HG03571 (cell line): ENCODE measurements around the gene TPSB2.
"Not testable (repeated sequence)": the region's sequence is repeated elsewhere in the genome, so short reads cannot be mapped to it uniquely, and the experiment has no call there.

Experiments used
- ATAC-seq: cut with Tn5 transposase; IDR thresholded peaks from one replicate; pipeline ENCODE4 v1.9.1; 2021; ENCODE audit not compliant: unreplicated experiment

TPSB2 gene

DNA sequence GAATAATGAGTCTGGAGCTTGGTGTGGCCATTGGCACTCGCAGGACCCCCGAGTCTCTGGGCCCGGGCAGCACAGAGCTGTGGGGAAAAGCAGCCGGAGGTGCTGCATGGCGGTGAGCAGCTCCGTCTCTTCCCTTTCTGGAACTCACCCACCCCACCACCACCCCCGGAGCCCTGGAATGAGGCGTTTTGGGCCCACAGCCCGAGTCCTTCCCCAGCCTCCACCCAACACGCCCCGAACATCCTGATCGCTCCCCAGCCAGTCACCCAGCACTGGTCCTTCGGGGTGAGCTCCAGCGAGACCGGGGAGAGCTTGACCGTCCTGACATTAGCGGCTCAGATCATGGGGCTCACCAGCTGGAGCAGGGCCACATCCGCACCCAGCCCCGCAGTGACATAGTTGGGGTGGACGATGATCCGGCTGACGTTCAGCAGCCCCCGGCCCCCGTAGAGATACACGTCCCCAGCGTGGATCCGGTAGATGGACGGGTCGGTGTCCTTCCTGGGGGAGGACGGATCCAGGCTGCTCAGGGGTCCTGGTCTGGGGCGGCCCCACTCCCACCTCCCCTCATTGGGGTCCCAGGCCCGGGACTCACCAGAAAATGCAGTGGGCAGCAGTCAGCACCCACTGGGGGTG, 32.3 kb upstream of the TPSB2 start:
- no peak for ATAC-seq

DNA sequence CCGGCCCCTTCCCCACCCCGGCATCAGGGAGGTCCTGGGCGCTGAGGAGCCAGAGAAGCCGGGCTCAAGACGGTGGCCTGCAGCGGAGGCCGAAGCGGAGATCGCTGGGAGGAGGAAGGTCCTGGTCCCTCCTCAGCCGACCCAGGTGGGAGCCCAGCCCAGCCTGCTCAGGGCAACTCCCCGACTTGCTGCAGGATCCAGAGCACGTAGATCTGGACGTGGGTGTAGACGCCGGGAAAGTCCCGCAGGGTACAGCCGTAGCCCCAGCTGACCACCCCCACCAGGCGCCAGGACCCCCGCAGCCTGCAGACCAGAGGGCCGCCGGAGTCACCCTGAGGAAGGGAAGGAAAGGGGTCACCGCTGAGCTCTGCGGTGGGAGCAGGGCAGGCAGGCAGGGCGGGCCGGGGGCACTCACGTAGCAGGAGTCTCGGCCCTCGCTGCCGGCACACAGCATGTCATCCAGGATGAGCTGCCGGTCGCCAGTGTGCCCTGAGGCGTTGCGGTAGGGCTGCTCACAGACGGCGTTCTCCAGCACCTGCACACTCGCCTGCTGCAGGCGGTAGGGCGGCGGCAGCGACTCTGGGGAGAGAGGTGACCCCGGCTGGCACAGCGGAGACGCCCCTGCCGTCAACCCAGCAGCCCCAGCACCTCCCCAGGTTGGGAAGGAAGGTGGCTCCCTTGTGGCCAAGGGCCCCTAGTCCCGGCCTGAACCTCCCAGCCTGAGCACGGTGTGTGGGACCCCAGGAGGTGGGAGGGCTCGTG, 31.3 kb upstream of the TPSB2 start:
- no peak for ATAC-seq

DNA sequence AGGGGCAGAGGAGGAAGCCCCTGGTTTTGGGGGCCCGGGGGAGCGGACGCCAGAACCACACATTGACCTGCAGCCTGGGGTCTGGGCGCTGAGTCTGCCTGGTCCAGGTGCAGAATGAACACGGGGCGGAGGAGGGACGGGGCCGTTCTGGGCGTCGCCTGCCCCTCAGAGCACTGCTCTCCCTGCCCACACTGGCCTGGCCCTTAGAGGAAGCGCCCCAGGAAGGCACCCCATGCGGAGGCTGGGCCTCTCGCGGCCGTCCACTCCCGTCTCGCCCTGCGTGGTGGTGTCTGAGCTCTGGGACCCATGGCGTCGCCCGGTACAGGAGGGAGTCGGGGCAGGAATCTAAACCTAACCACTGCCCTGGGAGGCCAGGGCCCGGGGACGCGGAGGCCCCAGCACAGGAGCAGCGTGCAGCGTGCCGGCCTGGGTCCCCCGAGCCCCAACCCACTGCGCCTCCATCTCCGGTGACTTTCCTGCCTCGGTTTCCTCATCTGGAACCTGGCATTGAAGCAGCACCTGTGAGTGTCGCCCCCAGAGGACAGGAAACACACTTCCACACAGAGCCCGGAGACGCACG, 30.2 kb upstream of the TPSB2 start:
- ATAC-seq = no peak

DNA sequence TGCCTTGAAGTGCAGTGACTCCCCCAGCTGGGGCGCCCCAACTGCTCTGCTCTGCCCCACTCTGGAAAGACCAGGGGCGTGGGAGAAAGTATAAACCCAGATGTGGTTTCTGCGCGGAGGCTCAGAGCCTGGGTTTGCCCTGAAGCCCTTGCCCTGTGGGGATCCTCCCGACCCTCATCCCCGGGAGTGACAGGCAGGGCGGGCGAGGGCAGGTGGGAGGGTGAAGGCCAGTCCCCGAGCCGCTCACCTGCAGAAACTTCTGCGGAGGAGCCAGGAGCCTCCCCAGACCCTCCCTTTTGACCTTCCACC, 29.7 kb upstream of the TPSB2 start:
- no peak for ATAC-seq

DNA sequence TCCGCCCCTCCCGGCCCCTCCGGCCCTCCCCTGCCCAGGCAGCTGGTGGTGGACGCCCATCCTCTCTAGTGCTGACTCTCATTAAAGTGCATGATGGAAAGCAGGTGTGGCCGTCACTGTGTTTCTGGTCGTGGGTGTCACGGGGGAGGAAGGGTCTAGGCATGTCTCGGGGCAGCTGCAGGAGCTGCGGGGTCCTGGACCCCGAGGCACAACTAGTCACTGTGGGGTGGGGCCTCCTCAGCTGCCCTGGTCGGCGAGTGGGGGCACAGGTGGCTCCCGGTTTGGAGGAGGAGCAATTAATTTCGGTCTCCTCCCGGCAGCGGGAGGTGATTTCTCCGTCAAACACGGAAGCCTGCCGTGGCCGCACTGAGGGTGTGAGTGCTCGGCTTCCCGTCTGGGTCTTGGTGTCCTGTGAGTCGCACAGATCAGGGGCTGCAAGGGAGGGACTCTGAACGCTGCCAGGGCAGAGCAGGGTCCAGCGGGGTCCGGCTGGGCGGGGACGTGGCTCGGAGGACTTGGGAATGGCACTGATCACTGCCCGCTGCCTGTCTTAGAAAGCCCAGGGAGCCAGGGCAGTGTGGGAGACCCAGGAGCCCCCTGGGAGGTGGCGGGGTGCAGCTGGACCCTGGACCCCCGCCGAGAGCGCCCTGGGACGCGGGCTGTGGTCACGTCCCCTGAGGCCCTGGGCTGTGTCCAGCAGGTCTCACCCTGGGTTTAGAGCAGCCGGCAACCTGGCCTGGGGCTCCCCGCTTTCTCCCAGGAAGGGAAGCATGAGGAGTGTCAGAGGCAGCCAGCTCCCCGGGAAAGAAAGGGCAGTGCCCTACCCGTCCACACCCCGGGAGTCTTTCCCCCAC, 29.1 kb upstream of the TPSB2 start:
- no peak for ATAC-seq

DNA sequence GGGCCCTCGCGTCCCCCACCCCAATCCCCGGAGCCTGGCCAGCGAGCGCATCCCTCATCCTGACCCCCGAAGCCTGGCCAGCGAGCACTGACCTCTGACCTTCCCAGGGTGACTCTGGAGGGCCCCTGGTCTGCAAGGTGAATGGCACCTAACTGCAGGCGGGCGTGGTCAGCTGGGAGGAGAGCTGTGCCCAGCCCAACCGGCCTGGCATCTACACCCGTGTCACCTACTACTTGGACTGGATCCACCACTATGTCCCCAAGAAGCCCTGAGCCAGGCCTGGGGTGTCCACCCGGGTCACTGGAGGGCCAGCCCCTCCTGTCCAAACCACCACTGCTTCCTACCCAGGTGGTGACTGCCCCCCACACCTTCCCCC, 28.2 kb upstream of the TPSB2 start:
- no peak for ATAC-seq

DNA sequence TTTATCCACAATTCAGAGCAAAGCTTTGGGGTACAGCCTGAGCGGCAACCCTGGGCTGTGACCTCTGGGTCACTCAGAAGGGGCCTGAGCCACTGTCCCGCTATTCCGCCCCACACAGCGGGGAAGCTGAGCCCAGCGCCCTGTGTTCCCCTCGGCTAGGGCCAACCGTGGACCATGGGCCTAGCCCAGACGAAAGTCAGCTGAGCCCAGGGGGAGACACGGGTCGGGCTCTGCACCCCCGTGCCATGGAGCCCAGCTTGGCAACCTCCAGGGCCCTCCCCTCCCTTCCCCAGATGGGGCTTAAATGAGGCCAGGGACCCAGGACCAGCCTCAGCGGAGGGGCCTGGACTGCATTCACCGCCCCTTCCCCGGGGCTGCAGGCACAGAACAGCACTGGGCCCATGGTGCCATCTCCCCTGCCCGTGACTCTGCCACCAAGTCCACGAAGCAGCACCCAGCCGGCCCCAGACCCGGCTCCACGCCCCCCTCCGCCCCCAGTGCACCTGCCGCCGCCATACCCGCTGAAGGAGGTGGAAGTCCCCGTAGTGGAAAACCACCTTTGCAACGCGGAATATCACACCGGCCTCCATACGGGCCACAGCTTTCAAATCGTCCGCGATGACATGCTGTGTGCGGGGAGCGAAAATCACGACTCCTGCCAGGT, 27.7 kb upstream of the TPSB2 start:
- no peak for ATAC-seq

DNA sequence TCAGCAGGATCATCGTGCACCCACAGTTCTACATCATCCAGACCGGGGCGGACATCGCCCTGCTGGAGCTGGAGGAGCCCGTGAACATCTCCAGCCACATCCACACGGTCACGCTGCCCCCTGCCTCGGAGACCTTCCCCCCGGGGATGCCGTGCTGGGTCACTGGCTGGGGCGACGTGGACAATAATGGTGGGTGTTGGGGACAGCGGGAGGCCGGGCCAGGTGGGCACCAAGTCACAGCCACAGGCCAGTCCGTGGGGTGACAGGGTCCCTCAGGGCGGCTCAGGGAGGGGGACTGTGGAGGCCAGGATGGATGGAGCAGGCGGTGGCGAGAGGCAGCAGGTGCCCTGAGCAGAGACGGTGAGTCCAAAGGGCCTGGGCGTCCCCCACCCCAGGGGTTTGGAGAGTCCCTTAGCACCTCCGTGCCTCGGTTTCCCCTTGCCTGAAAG, 26.9 kb upstream of the TPSB2 start:
- no peak for ATAC-seq

DNA sequence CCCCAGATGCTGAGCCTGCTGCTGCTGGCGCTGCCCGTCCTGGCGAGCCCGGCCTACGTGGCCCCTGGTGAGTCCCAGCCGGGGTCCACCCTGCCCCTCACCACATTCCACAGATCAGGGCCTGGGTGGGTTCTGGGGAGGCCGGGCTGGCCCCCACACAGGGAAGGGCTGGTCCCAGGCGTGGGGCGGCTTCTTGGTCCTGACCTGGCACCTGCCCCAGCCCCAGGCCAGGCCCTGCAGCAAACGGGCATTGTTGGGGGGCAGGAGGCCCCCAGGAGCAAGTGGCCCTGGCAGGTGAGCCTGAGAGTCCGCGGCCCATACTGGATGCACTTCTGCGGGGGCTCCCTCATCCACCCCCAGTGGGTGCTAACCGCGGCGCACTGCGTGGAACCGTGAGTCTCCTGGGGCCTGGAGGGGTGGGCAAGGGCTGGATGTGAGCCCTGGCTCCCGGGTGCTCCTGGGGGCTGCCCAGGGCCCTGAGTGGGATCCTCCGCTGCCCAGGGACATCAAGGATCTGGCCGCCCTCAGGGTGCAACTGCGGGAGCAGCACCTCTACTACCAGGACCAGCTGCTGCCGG, 26.4 kb upstream of the TPSB2 start:
- not testable (repeated sequence) for ATAC-seq

DNA sequence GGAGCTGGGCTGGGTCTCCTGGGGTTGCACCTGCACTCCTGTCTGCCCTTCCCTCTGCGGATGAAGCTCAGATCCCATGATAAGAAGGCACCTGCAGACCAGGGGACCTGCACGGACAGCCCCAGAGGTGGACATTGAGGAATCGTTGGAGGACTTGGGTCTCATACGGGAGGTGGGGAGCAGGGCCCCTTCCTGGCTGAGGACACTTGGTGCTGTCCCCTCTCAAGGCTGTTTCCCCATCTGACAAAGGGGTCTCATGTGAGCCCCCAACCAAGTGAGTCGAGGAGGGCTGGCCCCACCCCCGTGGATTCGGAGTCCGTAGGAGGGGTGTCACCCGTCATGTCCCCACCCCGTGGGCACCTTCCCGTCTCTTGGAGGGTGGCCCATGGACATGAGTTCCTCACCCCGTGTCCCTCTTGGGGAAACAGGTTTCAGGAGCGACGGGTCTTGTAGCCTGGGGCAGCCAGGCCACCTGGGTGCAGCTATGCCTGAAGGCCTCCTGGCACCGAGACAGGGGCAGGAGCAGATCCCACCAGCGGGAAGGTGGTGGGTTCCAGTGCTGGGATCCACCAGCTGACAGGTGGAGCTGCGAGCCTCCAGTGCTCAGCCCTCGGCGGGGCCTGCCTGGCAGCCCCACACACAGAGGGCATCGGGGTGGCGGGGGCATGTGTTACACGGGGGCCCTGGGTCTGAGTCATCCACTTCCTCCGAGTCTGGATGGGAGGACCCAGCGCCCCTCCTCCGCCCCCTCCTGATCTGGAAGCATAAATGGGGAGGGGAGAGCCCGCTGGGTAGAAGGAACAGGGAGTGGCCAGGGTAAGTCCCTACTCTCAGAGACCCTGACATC, 25.5 kb upstream of the TPSB2 start, which contains the start of gene TPSD1:
Gene TPSD1 (plus strand): TSS at position 794 of the 847 bp plus-strand sequence. CDS start 212 bp downstream, outside the sequence.
- ATAC-seq = not testable (repeated sequence)

DNA sequence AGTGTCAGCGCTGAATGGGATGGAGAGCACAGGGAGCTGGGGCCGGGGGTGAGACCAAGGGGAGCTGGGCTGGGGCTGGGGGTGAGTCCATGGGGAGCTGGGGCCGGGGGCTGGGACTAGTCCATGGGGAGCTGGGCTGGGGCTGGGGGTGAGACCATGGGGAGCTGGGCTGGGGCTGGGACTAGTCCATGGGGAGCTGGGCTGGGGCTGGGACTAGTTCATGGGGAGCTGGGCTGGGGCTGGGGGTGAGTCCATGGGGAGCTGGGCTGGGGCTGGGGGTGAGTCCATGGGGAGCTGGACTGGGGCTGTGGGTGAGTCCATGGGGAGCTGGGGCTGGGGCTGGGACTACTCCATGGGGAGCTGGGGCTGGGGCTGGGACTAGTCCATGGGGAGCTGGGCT, 24.8 kb upstream of the TPSB2 start:
- ATAC-seq = not testable (repeated sequence)

DNA sequence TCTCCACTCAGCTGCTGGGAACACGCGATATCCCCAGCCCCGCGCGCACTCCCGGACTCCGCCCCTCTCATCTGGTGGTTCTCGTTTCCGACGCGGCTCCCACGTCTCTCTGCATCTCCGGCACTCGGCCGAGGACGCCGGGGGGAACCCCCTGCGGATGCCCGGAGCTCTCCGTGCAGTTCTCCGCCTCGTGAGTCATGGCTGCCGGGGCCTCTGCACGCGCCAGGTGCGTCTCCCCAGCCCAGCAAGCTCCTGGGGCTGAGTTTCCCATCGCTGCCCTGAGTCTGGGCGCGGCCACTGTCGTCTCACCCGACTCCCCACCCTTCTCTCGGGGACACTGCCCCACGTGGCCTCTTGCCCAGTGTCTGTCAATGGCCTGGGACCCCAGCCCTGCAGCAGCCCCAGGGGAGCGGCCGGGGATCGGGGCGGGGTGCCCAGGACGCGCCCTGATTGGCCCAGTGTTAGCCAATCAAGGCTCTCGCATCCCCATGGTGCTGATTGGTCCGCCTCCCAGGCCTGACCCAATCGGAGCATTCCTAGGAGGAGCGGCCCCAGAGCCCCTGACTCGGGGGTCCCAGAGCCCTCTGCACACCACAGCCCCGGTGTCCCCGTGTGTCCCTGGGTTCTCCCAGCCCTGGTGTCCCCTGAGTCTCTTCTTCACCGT, 23.8 kb upstream of the TPSB2 start:
- not testable (repeated sequence) for ATAC-seq

DNA sequence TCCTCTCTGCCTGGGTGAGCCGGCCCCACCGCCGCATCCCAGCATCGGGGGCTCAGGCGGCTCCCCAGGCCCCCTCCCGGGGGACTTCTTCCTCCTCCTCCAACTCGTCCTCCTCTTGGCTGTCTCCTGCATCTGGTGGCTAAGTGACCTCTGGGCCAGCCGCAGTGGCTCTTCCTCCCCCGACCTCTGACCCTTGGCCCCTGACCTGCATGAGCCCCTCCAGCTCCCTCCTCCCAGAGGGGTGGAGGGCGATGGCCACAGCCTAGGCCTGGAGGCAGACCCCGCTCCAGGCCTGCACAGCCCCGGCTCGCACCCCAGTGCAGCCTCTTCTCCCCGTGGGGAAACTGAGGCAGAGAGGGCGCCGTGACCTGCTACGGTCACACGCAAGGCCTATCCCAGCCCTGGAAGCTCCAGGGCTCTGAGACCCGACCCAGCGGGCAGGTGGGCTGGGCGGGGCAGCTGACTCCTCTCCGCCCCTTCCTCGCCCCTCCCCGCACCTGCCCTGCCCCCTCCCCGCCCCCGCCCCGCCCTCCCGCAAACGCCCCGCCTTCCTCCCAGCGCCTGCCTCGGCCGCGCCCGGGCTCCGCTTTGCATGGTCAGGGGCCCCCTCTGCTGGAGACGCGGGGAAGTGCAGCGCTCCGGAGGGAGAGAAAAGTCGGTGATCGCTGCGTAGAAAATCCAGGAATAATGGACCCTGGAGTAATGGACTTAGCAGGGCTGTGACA, 19.2 kb upstream of the TPSB2 start:
- not testable (repeated sequence) for ATAC-seq

DNA sequence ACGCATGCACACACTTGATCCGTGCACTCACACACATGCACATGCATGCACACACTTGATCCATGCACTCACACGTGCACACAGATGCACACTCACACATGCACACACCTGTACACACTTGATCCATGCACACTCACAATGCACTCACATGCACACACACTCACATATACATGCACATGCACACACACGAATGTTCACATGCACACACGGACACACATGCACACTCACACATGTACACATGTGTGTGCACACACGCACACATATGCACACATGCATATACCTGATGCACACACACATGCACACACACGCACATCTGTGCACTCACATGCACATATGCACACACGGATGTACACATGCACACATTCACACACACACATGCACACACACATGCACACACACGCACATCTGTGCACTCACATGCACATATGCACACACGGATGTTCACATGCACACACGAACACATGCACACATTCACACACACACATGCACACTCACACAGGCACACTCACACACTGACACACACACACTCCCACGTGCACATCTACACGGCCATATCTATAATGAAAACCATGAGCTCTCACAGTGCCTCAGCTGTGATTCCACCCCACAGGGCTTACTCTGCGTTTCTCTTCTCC, 18.0 kb upstream of the TPSB2 start:
- ATAC-seq = not testable (repeated sequence)

DNA sequence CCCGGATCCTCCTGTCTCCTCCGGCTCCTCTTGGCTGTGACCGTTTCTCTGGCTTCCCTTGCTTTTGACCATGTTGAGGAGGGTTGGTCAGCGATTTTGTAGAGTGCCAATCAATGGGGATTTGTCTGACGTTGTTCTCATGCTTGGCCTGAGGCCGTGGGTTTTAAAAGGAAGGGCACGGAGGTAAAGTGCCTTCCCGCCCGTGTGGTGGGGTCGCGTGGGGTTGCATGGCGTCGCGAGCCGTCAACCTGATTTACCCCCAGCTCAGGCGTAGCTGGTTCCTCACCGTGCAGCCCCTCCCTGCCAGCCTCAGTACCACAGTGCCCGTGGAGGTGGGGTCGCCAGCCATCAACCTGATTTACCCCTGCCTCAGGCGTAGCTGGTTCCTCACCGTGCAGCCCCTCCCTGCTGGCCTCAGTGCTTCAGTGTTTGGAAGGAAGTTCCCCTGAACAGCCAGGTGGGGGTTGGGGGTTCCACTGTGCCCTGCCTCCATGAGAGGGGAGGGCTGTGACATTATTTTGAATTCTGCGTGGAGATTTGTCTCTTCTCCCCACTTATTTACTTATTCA, 15.6 kb upstream of the TPSB2 start:
- ATAC-seq = no peak

DNA sequence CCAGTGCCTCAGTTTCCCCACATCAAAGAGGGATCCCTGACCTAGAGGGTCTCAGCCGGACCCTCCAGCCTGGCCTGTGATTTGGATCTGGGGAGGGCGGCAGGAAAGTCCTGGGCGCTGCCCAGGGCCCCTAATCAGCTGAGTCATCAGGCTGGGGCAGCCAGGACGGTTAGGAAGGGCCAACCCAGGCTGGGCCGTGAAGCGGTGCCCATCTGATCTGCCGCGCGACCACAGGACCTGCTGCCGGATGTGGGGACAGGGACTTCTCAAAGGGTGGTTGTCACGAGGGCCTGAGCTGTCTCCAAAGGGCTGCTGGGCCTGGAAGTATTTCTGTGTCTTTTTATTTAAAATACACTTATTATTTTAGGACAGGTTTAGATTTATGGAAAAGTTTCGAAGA, 14.9 kb upstream of the TPSB2 start:
- ATAC-seq = no peak
